ENCODE results near the gene ASCL2.
A peak's percentile ranks its signal among the peaks of the same experiment; 100 is the strongest.

The ASCL2 gene

DNA sequence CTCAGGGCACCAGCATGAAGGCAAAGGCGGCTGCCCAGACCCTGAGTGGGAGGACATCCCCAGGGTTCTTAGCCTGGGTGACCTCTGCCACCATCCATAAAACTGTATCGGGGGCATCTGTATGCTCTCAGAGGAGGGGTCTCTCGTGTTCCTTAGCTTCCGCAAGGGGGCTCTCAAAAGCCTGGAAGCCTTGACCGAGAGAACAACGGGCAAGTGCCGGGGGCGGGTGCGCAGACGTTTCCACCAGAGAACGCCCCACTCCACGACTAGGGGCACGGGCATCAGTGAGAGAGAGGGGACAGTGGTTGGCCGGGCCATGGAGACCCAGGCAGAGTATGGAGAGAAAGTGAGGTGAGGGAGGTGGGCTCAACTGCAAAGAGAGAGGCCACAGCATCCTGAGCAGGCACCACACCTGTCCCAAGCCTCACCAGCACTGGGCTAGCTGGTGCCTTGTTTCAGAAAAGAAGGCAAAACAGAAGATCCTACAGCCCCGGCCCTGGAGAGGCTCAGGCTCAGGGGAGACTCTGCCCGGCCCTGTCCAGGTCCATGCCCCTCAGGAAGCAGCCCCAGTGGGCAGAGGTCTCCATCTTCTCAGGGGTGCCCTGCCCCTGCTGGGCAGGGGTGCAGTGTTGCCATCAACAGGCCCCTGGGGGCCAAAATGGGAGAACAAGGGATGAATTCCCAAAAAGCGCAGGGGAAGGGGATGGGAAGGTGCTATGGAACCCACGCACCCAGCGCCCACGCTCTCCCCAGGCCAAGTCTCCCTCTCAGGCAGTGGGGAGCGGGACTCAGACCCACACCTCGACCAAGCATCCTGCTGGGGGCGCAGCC is 37.3 kb upstream of the ASCL2 start:
- DNase-seq: no peak

- no peak for DNase-seq
Observed at GRCh38 chr11:2306877-2307500, 36.6 kb upstream of the ASCL2 start.

DNA sequence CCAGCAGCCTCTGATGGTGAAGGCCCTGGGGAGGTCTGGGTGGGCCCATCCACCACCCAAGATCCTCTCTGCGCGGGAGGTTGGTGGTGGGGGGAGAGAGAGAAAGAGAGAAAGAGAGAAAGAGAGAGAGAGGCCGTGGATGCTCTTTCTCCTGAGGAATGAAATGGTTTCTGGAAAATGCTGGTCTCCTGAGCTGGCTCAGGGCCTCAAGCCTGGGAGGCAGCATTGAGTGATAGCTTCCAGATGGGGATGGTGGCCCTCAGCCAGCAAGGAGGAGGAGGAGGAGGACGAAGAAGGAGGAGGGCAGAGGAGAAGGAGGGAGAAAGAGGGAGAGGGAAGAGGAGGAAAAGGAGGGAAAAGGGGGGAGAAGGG is 36.0 kb upstream of the ASCL2 start:
- DNase-seq: no peak

DNA sequence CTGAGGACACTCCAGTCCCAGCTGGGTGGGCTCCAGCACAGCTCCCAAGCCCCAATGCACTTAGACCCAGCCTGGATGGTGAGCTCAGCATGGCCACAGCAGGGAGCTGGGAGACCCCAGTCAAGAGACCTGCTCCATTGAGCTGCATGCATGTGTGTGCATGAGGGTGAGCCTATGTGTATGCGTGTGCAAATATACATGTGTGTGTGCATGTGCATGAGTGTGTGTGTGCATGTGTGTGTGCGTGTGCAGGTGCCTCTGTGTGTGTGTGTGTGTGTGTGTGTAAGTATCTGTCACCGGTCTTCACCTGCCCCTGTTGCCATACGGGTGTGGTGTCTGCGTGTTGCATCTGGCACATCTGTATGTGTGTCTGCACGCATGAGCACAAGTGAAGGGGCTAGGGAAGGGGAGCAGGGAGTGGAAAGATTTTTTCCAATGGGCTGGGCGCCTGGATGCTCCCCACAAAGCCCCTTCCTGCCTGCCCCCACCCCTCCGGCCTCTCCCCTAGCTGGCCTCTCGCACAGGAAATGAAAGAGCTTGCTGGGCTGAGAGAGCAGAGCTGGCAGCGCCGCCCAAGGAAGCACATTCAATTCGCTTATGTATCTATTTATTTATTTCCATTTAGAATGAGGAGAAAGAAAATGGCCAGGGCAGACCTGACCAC is 35.5 kb upstream of the ASCL2 start:
- no peak for DNase-seq

- peak; percentile 59 for DNase-seq
Observed at GRCh38 chr11:2305140-2305778, 34.9 kb upstream of the ASCL2 start.

GRCh38 chr11:2304506-2305139 is 34.2 kb upstream of the ASCL2 start:
- no peak for DNase-seq

GRCh38 chr11:2303627-2304505 is 33.5 kb upstream of the ASCL2 start:
- no peak for DNase-seq

DNA sequence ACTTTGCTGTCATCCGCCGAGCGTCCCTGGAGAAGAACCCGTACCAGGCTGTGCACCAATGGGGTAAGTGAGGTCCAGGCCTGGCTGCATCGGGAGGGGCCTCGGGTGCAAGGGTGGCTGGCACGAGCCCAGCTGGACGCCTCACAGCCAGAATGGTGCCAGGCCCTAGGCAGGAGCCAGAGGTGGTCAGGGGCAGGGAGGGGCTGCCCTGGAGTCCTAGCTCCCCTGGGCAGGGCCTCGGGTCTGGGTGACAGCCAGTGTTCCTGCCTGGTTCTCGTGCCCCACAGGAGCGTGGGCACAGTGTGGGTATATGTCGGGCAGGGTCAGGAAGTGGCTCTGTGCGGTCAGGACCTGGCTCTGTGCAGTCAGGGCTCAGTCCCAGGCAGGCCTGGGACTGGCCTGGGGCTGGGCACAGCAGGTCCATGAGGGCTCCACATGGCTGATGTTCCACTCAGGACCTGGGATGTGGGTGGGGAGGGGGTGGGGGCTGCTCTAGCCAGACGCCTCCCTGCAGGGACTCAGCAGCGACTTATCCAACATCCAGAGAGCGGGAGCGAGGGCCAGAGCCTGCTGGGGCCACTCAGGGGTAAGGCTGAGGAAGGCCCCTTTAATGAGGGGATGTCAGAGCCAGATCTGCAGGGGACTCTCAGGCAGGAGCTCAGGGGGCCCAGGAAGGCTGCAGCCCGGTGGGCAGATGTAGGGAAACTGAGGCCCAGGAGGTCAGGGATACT is 32.7 kb upstream of the ASCL2 start:
- no peak for DNase-seq

GRCh38 chr11:2302306-2302895 is 32.0 kb upstream of the ASCL2 start:
- no peak for DNase-seq

DNA sequence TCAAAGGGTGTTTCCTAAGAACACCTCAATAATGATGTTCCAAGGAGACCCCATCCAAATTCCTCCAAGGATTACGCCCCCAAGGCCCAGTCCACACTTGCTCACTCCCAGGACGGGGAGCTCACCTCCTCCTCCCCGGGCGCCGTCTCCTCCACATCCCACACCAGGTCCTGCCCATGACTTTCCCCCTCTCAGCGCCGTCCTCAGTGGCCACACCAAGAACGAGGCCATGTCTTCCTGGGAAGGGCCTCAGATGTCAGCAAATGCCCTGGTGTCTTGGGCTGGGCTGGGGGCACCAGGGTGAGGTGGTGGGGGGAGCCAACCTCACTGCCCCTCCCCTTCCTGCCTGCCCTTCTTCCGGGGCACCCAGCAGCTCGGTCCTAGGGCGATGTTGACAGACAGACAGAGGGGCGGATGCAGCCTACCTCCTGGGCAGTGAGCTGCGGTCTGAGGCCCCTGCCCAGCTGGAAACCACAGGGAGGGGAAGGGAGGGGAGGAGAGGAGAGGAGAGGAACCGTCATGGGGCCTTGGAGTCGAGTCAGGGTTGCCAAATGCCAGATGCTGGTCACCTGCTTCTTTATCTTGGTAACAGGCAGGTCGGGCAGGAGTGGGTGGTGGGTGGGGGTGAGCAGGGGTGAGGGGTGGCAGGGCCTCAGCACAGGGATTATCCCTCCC is 31.4 kb upstream of the ASCL2 start, which contains the start of the genes C11orf21 and TSPAN32:
C11orf21 (minus strand) TSS at position 288 of the 675 bp plus-strand sequence; CDS start at position 178, 110 bp downstream.
TSPAN32 (plus strand) TSS at position 383 of the 675 bp plus-strand sequence; CDS start at position 520, 137 bp downstream.
- no peak for DNase-seq

- no peak for DNase-seq
Observed at GRCh38 chr11:2300936-2301630, 30.7 kb upstream of the ASCL2 start.

- no peak for DNase-seq
Observed at GRCh38 chr11:2300290-2300935, 30.0 kb upstream of the ASCL2 start.

GRCh38 chr11:2299773-2300172 is 29.4 kb upstream of the ASCL2 start:
- DNase-seq: no peak

DNA sequence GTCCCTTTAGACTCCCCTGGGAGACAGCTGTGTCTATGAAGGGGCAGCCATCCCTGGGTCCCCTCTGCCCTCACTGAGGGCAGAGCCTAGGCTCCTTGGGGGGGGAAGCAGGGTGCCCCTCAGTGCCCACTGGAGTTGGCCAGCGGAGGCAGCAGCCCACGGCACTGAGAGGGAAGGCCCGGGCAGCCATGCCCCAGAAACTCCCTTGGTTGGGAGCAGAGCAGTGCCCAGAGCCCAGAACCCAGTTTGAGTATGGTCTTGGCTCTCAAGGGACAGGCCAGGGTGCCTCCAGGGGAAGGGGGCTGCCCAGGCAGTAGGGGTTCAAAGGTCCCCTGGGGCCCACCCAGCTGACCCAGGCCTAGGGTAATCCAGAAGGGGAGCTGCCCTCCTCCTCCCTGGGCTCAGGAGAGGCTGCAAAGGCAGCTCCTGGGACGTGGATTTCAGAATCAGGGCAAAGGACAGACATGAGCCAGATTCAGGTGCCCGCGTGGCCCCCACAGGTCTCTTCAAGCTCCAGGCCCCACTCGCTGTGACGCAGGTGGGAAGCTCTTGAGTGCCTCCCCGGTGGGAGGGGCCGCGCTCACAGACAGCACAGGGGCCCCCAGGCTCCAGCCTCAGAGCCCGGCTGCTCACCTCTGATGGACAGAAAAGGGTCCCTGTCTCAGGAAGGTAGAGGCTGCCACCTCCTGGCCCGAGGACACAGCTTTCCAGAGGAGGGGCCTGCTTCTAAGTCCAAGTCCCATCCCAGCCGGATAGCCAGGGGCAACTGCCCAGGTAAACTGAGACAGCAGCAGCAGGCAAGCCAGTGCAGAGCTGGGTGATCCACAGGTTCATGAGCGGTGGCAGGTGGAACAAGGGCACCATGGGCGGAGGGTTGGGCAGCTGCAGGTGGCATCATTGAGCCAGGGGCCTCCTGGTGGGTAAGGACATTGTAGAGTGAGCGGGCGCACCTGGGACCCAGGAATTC is 28.7 kb upstream of the ASCL2 start:
- peak; percentile 36 for DNase-seq

GRCh38 chr11:2298131-2298794 is 27.9 kb upstream of the ASCL2 start:
- no peak for DNase-seq

- no peak for DNase-seq
Observed at GRCh38 chr11:2297623-2298030, 27.2 kb upstream of the ASCL2 start.

Data from NCI-H1092 (cell line).